ENCODE measurements around the gene CCDC127. TPM values are rescaled to one million over a fixed set of nuclear protein-coding genes. Genes with fewer than 3 reads are reported as not detected.

Gene CCDC127
- polyA plus RNA-seq, 3 donors = 0.68 to 1.5 (median 0.85) TPM

- no peaks in the 10 kb centered on the region for H4K20me1 ChIP-seq (ENCODE audit: insufficient read depth, low read length)
- H3K79me2 ChIP-seq (ENCODE audit: insufficient read depth, low read length) = no peaks in the 10 kb centered on the region
- no peak for TF ChIP-seq CTCF (IDR thresholded peaks at IDR 0.05)
- H3K36me3 Mint-ChIP-seq = no peaks in the 10 kb centered on the region
- H3K27me3 ChIP-seq (ENCODE audit: control insufficient read depth in 2 of 2, insufficient read depth in 2 of 2, low read length in 2 of 2) = no peaks in the 10 kb centered on the region
- H2AFZ ChIP-seq (ENCODE audit: insufficient read depth, low read depth, low read length, poor library complexity, severe bottlenecking) = no peak overlapping the region
- intact Hi-C loops (cut with micrococcal nuclease) = no loop called here
- no peak overlapping the region for H3K27ac ChIP-seq (ENCODE audit: low read depth in 1 of 2, low read length in 2 of 2)
- no peak overlapping the region for H3K9ac ChIP-seq (ENCODE audit: insufficient read depth, low read length, poor library complexity, severe bottlenecking)
- peaks cover 0 to 2% of the 10 kb centered on the region in 2 donors for H3K9me3 ChIP-seq (replicated peaks in 1 of 2; ENCODE audit: control insufficient read depth in 1 of 2, insufficient read depth in 1 of 2, low read length in 2 of 2)
- H3K9me3 Mint-ChIP-seq = peaks cover 0 to 8% (median 2%) of the 10 kb centered on the region in 7 donors
- DNase-seq = no peak
- WGBS (ENCODE audit: insufficient coverage) = 5% methylated on average over 12 of the region's 19 CpGs
- H3K4me3 Mint-ChIP-seq = peak overlapping the region in 1 of 2 donors; percentile 37
- no peak overlapping the region for H3K4me3 ChIP-seq (replicated peaks in 1 of 3; ENCODE audit: low read depth in 2 of 3, low read length in 3 of 3)
- no peak overlapping the region for H3K27ac Mint-ChIP-seq
- no peak overlapping the region for H3K4me2 ChIP-seq (replicated peaks; ENCODE audit: extremely low read depth, low read length, poor library complexity, severe bottlenecking)
- no peaks in the 10 kb centered on the region for H3K36me3 ChIP-seq (replicated peaks in 1 of 2; ENCODE audit: control insufficient read depth in 1 of 2, insufficient read depth in 2 of 2, low read length in 2 of 2)
- peaks cover 10 to 12% (median 12%) of the 10 kb centered on the region in 3 donors for H3K27me3 Mint-ChIP-seq (ENCODE audit: low read depth in 3 of 3)
- H3K4me1 ChIP-seq (ENCODE audit: control insufficient read depth in 1 of 2, insufficient read depth in 2 of 2, low read length in 2 of 2) = no peaks in the 10 kb centered on the region
- H3K4me1 Mint-ChIP-seq = no peaks in the 10 kb centered on the region
Measured at GRCh38 chr5:159448-160172, 58.3 kb downstream of the CCDC127 start.

DNA sequence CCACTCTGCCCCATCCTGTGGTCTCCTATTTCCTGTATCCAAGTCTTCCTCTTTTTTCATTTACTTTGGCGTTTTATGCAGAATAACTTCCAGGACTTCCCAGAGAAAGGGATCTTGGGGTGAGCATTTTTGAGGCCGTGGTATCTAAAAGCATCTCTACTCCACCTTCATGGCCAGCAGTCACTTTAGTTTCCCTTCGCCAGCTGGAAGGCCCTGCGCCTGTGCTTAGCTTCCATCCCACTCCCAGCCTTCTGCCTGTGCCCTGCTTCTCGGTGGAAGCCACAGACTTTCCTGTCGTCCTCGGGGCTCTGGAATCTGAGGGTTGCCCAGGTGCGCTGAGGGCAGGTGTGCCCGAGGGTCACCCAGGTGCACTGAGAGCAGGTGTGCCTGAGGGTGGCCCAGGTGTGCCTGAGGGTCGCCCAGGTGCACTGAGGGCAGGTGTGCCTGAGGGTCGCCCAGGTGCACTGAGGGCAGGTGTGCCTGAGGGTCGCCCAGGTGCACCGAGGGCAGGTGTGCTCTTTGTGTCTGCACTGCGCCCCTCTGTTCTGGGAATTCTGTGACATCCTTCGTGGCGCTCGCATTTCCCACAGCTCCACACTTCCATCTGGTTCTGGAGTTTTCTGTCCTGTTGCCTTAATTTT lies 59.0 kb downstream of the CCDC127 start:
- no peak for DNase-seq
- H2AFZ ChIP-seq (ENCODE audit: insufficient read depth, low read depth, low read length, poor library complexity, severe bottlenecking) = no peak overlapping the region
- no peak overlapping the region for H3K4me3 ChIP-seq (replicated peaks in 1 of 3; ENCODE audit: low read depth in 2 of 3, low read length in 3 of 3)
- H3K4me3 Mint-ChIP-seq = peak overlapping the region in 1 of 2 donors; percentile 37
- no peaks in the 10 kb centered on the region for H4K20me1 ChIP-seq (ENCODE audit: insufficient read depth, low read length)
- H3K9me3 ChIP-seq (replicated peaks in 1 of 2; ENCODE audit: control insufficient read depth in 1 of 2, insufficient read depth in 1 of 2, low read length in 2 of 2) = no peaks in the 10 kb centered on the region
- H3K79me2 ChIP-seq (ENCODE audit: insufficient read depth, low read length) = no peaks in the 10 kb centered on the region
- no peaks in the 10 kb centered on the region for H3K4me1 ChIP-seq (ENCODE audit: control insufficient read depth in 1 of 2, insufficient read depth in 2 of 2, low read length in 2 of 2)
- H3K27ac ChIP-seq (ENCODE audit: low read depth in 1 of 2, low read length in 2 of 2) = no peak overlapping the region
- H3K36me3 Mint-ChIP-seq = no peaks in the 10 kb centered on the region
- TF ChIP-seq CTCF (IDR thresholded peaks at IDR 0.05) = no peak
- WGBS (ENCODE audit: insufficient coverage) = 57% methylated on average over 11 of the region's 17 CpGs
- intact Hi-C loops (cut with micrococcal nuclease) = no loop called here
- no peaks in the 10 kb centered on the region for H3K36me3 ChIP-seq (replicated peaks in 1 of 2; ENCODE audit: control insufficient read depth in 1 of 2, insufficient read depth in 2 of 2, low read length in 2 of 2)
- no peaks in the 10 kb centered on the region for H3K4me1 Mint-ChIP-seq
- H3K9ac ChIP-seq (ENCODE audit: insufficient read depth, low read length, poor library complexity, severe bottlenecking) = no peak overlapping the region
- no peak overlapping the region for H3K4me2 ChIP-seq (replicated peaks; ENCODE audit: extremely low read depth, low read length, poor library complexity, severe bottlenecking)
- no peaks in the 10 kb centered on the region for H3K27me3 ChIP-seq (ENCODE audit: control insufficient read depth in 2 of 2, insufficient read depth in 2 of 2, low read length in 2 of 2)
- H3K27ac Mint-ChIP-seq = no peak overlapping the region
- H3K27me3 Mint-ChIP-seq (ENCODE audit: low read depth in 3 of 3) = peaks cover 10 to 14% (median 12%) of the 10 kb centered on the region in 3 donors
- peaks cover 0 to 2% (median 0%) of the 10 kb centered on the region in 7 donors for H3K9me3 Mint-ChIP-seq

Measured in CD14-positive monocyte (primary cell).